ENCODE data around the gene ARID1B. TPM values are rescaled to one million over a fixed set of nuclear protein-coding genes. Genes with fewer than 3 reads are reported as not detected.
"Not testable (repeated sequence)": the region's sequence is repeated elsewhere in the genome, so short reads cannot be mapped to it uniquely, and the experiment has no call there.

The ARID1B gene
- total RNA-seq, 1 experiment from 2014 or later = 35.6 TPM

DNA sequence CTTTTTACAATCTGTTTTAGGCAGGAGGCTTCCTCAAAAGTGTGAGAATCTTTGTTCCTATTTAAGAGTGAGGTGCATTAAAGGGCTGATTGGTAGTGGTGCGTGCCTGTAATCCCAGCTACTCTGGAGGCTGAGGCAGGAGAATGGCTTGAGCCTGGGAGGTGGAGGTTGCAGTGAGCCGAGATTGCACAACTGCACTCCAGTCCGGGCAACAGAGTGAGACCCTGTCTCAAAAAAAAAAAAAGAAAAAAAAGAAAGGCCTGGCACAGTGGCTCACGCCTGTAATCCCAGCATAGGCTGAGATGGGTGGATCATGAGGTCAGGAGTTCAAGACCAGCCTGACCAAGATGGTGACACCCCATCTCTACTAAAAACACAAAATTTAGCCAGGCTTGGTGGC lies 205.7 kb downstream of the ARID1B start:
- BruUV-seq (replicated peaks); H2AFZ ChIP-seq (ENCODE audit: low read depth, low read length, poor library complexity, severe bottlenecking); H3K27me3 ChIP-seq (ENCODE audit: insufficient read depth, low read length); H3K9me2 ChIP-seq (ENCODE audit: insufficient read depth); ATAC-seq; H3K27ac ChIP-seq (ENCODE audit: low read depth, low read length); POLR2A ChIA-PET; RAD21 ChIA-PET (ENCODE audit: low non-redundant PET in 1 of 2, low total read pairs in 2 of 2, uncharacterized antibody in 2 of 2, unreplicated experiment in 2 of 2); H3K9ac ChIP-seq (ENCODE audit: low read length); H3K4me2 ChIP-seq (ENCODE audit: low read length); CTCF ChIA-PET; H3K9me3 ChIP-seq (ENCODE audit: control insufficient read depth in 1 of 2, insufficient read depth in 1 of 2, low read depth in 1 of 2, low read length in 2 of 2); DNase-seq (ENCODE audit: low read depth, low spot score); H4K20me1 ChIP-seq (ENCODE audit: insufficient read depth); intact Hi-C loops (cut with micrococcal nuclease); H3K4me3 ChIP-seq (replicated peaks in 1 of 2; ENCODE audit: low read depth in 1 of 2, low read length in 2 of 2); H3K36me3 ChIP-seq (ENCODE audit: control insufficient read depth in 1 of 2, insufficient read depth in 2 of 2, low read length in 2 of 2): not testable (repeated sequence)
- peaks cover 13% of the 10 kb centered on the region; the same call in 1 of the 2 replicates for H3K79me2 ChIP-seq (ENCODE audit: insufficient read depth, low read length)
- peaks cover 10 to 19% of the 10 kb centered on the region in 2 experiments for H3K4me1 ChIP-seq (ENCODE audit: control insufficient read depth in 1 of 2, insufficient read depth in 2 of 2, low read length in 2 of 2)

DNA sequence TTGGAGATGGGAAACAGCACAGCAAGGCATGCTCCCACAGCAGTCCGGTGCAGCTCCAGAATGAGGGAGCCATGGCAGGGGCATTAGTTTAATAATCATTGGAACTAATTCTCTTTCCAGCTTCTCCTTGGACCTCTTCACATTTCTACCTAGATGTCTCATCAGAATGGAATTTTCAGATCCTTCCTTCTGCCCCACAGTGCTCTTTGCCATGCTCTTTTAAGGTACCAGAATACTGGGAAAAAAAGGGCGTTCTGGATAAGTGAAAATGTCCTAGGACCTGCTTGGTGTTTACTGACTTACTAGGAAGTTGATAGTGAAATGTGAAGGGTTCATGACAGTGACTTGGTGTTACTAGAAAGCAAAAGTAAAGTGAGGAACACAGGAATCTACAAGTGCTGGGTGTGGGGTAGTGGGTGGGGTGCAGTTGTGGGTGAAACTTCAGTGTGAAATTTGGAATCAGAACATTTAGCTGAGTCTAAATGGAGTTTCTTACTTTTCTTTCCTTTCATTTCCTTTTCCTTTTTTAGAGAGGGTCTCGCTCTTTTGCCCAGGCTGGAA lies 207.1 kb downstream of the ARID1B start:
- no peaks in the 10 kb centered on the region for H3K9me2 ChIP-seq (ENCODE audit: insufficient read depth)
- no peak overlapping the region for H3K4me3 ChIP-seq (replicated peaks in 1 of 2; ENCODE audit: low read depth in 1 of 2, low read length in 2 of 2)
- TF ChIP-seq SRF (IDR thresholded peaks at IDR 0.05; ENCODE audit: low read depth) = no peak
- TF ChIP-seq, protein P1, sequence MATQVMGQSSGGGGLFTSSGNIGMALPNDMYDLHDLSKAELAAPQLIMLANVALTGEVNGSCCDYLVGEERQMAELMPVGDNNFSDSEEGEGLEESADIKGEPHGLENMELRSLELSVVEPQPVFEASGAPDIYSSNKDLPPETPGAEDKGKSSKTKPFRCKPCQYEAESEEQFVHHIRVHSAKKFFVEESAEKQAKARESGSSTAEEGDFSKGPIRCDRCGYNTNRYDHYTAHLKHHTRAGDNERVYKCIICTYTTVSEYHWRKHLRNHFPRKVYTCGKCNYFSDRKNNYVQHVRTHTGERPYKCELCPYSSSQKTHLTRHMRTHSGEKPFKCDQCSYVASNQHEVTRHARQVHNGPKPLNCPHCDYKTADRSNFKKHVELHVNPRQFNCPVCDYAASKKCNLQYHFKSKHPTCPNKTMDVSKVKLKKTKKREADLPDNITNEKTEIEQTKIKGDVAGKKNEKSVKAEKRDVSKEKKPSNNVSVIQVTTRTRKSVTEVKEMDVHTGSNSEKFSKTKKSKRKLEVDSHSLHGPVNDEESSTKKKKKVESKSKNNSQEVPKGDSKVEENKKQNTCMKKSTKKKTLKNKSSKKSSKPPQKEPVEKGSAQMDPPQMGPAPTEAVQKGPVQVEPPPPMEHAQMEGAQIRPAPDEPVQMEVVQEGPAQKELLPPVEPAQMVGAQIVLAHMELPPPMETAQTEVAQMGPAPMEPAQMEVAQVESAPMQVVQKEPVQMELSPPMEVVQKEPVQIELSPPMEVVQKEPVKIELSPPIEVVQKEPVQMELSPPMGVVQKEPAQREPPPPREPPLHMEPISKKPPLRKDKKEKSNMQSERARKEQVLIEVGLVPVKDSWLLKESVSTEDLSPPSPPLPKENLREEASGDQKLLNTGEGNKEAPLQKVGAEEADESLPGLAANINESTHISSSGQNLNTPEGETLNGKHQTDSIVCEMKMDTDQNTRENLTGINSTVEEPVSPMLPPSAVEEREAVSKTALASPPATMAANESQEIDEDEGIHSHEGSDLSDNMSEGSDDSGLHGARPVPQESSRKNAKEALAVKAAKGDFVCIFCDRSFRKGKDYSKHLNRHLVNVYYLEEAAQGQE (IDR thresholded peaks at IDR 0.05; ENCODE audit: low read depth) = no peak
- TF ChIP-seq RAD21 (IDR thresholded peaks at IDR 0.05; ENCODE audit: low read depth) = no peak
- TF ChIP-seq EGR1 (IDR thresholded peaks at IDR 0.05; ENCODE audit: low read depth) = no peak
- no peak for TF ChIP-seq ZNF274 (IDR thresholded peaks at IDR 0.05; ENCODE audit: low read depth, low read length)
- TF ChIP-seq, protein P2, sequence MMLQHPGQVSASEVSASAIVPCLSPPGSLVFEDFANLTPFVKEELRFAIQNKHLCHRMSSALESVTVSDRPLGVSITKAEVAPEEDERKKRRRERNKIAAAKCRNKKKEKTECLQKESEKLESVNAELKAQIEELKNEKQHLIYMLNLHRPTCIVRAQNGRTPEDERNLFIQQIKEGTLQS (IDR thresholded peaks at IDR 0.05) = no peak
- TF ChIP-seq CBX3 (IDR thresholded peaks at IDR 0.05; ENCODE audit: low read depth) = no peak
- no peak overlapping the region for H2AFZ ChIP-seq (ENCODE audit: low read depth, low read length, poor library complexity, severe bottlenecking)
- BruUV-seq (replicated peaks) = no TSS peak
- H4K20me1 ChIP-seq (ENCODE audit: insufficient read depth) = no peaks in the 10 kb centered on the region
- H3K4me1 ChIP-seq (ENCODE audit: control insufficient read depth in 1 of 2, insufficient read depth in 2 of 2, low read length in 2 of 2) = peaks cover 10 to 19% of the 10 kb centered on the region in 2 experiments
- POLR2A ChIA-PET = no interaction called here
- DNase-seq (ENCODE audit: low read depth, low spot score) = no peak
- intact Hi-C loops (cut with micrococcal nuclease) = no loop called here
- H3K79me2 ChIP-seq (ENCODE audit: insufficient read depth, low read length) = peaks cover 14% of the 10 kb centered on the region; the same call in 1 of the 2 replicates
- H3K27me3 ChIP-seq (ENCODE audit: insufficient read depth, low read length) = no peaks in the 10 kb centered on the region
- no peaks in the 10 kb centered on the region for H3K9me3 ChIP-seq (ENCODE audit: control insufficient read depth in 1 of 2, insufficient read depth in 1 of 2, low read depth in 1 of 2, low read length in 2 of 2)
- CTCF ChIA-PET = no interaction called here
- peak overlapping the region; percentile 46 for H3K4me2 ChIP-seq (ENCODE audit: low read length)
- H3K36me3 ChIP-seq (ENCODE audit: control insufficient read depth in 1 of 2, insufficient read depth in 2 of 2, low read length in 2 of 2) = no peaks in the 10 kb centered on the region
- RAD21 ChIA-PET (ENCODE audit: low non-redundant PET in 1 of 2, low total read pairs in 2 of 2, uncharacterized antibody in 2 of 2, unreplicated experiment in 2 of 2) = no interaction called here
- peak; percentile 44; the same call in 1 of the 2 replicates for ATAC-seq
- no peak overlapping the region for H3K27ac ChIP-seq (ENCODE audit: low read depth, low read length)
- no peak overlapping the region for H3K9ac ChIP-seq (ENCODE audit: low read length)
